PFSK-1 (cell line): ENCODE results near the gene KLHL36.

Experiments used
- FOXP2 ChIP-seq: optimal IDR thresholded peaks from 2 replicates; pipeline ENCODE3; 2011; ENCODE audit warnings: borderline replicate concordance, control low read depth, inconsistent platforms; ENCODE audit not compliant: insufficient read depth; ENCODE audit errors: extremely low read length, extremely low read depth
- POLR2AphosphoS5 ChIP-seq: IDR thresholded peaks from 2 replicates; pipeline ENCODE4 v1.6.1; 2012; ENCODE audit warnings: low read depth, mild to moderate bottlenecking, control low read depth, low read length, moderate library complexity
- REST ChIP-seq, 2 experiments: IDR thresholded peaks; 2 replicates each; pipeline versions ENCODE4 v1.6.1 to v1.8.0; 2011 to 2012; ENCODE audit warnings: low read depth in 2 of 2, low read length in 2 of 2, control low read depth in 1 of 2, inconsistent platforms in 1 of 2, mild to moderate bottlenecking in 1 of 2, moderate library complexity in 1 of 2; ENCODE audit not compliant: insufficient read depth in 1 of 2
- SIN3A ChIP-seq: IDR thresholded peaks from 2 replicates; pipeline ENCODE4 v1.6.1; 2012; ENCODE audit warnings: mild to moderate bottlenecking, low read length, moderate library complexity, borderline replicate concordance; ENCODE audit not compliant: insufficient read depth
- TAF1 ChIP-seq: IDR thresholded peaks from 2 replicates; pipeline ENCODE4 v1.6.1; 2012; ENCODE audit warnings: low read length, control low read depth, borderline replicate concordance; ENCODE audit not compliant: insufficient read depth

Gene KLHL36

GRCh38 chr16:84699147-84699711, 50.9 kb downstream of the KLHL36 start:
- TF ChIP-seq SIN3A (peak; percentile 16; the same call in 1 of the 2 replicates), TAF1 (no peak), FOXP2 (no peak), POLR2AphosphoS5 (no peak), REST (IDR thresholded peaks at IDR 0.05; ENCODE audit: insufficient read depth in 1 of 2, low read depth in 2 of 2, low read length in 2 of 2) (no peak)

GRCh38 chr16:84699712-84700445, 51.6 kb downstream of the KLHL36 start, which contains the start of gene USP10:
Gene USP10, plus strand, starts transcription at chr16:84700000. Its CDS starts 91 bp downstream, at chr16:84700091.
- TF ChIP-seq FOXP2 (peak; percentile 41), TAF1 (peak; percentile 80), REST (IDR thresholded peaks at IDR 0.05; ENCODE audit: insufficient read depth in 1 of 2, low read depth in 2 of 2, low read length in 2 of 2) (no peak), POLR2AphosphoS5 (peak; percentile 63; the same call in 1 of the 2 replicates)

- TF ChIP-seq POLR2AphosphoS5 (no peak), FOXP2 (no peak), SIN3A (0 out of 2 replicates have a peak, but pooled peaks have one; percentile 45), REST (IDR thresholded peaks at IDR 0.05; ENCODE audit: insufficient read depth in 1 of 2, low read depth in 2 of 2, low read length in 2 of 2) (no peak), TAF1 (no peak)
Observed at GRCh38 chr16:84700446-84701300, 52.4 kb downstream of the KLHL36 start.

GRCh38 chr16:84703681-84704080, 55.4 kb downstream of the KLHL36 start:
- TF ChIP-seq SIN3A (no peak), POLR2AphosphoS5 (no peak), TAF1 (no peak), REST (IDR thresholded peaks at IDR 0.05; ENCODE audit: insufficient read depth in 1 of 2, low read depth in 2 of 2, low read length in 2 of 2) (no peak), FOXP2 (no peak)
